ENCODE data around the gene PRDM5.

DNA sequence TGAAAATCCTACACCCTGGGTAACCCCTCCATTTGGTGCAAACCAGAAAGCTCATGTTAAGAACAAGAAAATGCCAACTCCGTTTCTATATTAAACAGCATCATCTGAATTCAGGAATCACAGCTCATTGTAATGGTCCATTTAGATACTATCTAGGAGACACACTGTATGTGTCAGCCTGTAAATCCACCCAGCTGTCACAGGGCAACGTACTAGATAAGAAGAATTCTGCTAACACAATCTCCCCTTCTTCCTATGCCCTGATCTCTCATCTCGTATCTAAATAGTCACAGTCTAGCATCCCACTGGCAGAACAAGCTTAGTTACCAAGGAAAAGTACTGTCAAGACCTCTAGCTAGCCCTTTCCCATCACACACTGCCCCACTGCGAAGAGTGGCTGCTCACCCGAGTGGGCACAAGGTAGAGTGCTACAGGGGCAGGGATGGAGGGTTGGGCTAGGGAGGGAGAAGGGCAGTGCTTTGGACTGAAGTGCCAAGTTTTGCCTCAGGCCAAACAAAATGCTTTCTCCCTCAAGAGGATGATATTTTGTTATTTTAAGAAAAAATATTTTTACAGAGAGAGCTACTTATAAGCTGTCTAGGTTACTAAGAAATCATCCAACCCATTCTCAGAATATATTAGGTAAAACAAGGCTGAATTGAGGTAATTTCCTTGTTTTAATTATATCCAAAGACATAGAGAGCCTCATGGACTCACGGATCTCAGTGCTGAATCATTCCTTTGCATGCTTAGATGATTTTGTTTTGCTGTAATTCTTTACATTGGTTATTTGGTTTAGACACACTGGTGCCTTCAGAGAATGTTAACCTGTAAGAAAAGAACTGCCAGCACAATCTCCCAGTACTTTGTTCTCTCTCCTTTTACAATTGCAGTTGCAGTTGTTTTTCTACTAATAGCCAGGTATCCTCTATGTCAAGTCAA is 196.6 kb downstream of the PRDM5 start:
- TF ChIP-seq, protein P1, sequence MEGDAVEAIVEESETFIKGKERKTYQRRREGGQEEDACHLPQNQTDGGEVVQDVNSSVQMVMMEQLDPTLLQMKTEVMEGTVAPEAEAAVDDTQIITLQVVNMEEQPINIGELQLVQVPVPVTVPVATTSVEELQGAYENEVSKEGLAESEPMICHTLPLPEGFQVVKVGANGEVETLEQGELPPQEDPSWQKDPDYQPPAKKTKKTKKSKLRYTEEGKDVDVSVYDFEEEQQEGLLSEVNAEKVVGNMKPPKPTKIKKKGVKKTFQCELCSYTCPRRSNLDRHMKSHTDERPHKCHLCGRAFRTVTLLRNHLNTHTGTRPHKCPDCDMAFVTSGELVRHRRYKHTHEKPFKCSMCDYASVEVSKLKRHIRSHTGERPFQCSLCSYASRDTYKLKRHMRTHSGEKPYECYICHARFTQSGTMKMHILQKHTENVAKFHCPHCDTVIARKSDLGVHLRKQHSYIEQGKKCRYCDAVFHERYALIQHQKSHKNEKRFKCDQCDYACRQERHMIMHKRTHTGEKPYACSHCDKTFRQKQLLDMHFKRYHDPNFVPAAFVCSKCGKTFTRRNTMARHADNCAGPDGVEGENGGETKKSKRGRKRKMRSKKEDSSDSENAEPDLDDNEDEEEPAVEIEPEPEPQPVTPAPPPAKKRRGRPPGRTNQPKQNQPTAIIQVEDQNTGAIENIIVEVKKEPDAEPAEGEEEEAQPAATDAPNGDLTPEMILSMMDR (IDR thresholded peaks at IDR 0.05) = no peak
- no peak for TF ChIP-seq POLR2A (IDR thresholded peaks at IDR 0.05)

Data from testis (tissue), 2 donors.